CD4-positive, alpha-beta memory T cell (primary cell): Measurements from ENCODE around the gene CPVL. TPM values are rescaled to one million over a fixed set of nuclear protein-coding genes. Genes with fewer than 3 reads are reported as not detected.

ENCODE experiments used
- CTCF ChIA-PET: fragments of 350-600 bp; sonication (Branson Sonifier 250); formaldehyde crosslinking; loops from one replicate; lab custom pipeline; 2021; ENCODE audit warnings: inconsistent platforms; ENCODE audit not compliant: partially characterized antibody; lab: Charles Lee
- POLR2A ChIA-PET: fragments of 350-600 bp; sonication (Branson Sonifier 250); formaldehyde crosslinking; loops from one replicate; lab custom pipeline; 2021; ENCODE audit not compliant: partially characterized antibody; lab: Charles Lee
- DNase-seq, 5 donors: peaks; one replicate each; pipeline versions ENCODE4 v3.0.0 to v3.0.0-alpha.2; 2020 to 2022; ENCODE audit warnings: mixed read lengths in 1 of 5
- H3K27ac ChIP-seq: one replicate; pipeline ENCODE4 v1.7.0; 2013; ENCODE audit warnings: low read depth, low read length
- H3K27me3 ChIP-seq: 2 replicates; pipeline ENCODE4 v1.7.0; 2013; ENCODE audit warnings: mild to moderate bottlenecking, low read length, moderate library complexity; ENCODE audit not compliant: insufficient read depth
- H3K36me3 ChIP-seq: 2 replicates; pipeline ENCODE4 v1.7.0; 2013; ENCODE audit warnings: mild to moderate bottlenecking, low read length, moderate library complexity; ENCODE audit not compliant: insufficient read depth
- H3K4me1 ChIP-seq: 2 replicates; pipeline ENCODE4 v1.7.0; 2013; ENCODE audit warnings: mild to moderate bottlenecking, low read length, moderate library complexity; ENCODE audit not compliant: insufficient read depth
- H3K4me3 ChIP-seq, 2 donors: one replicate each; pipeline ENCODE4 v1.7.0; 2013; ENCODE audit warnings: low read length in 2 of 2, mild to moderate bottlenecking in 1 of 2
- H3K9me3 ChIP-seq, 2 donors: one replicate each; pipeline ENCODE4 v1.7.0; 2013; ENCODE audit warnings: low read length in 2 of 2, control low read depth in 1 of 2; ENCODE audit not compliant: control insufficient read depth in 1 of 2
- H3K27ac Mint-ChIP-seq, 7 donors: one replicate each; pipeline ENCODE4 v1.8.0; 2020 to 2021; ENCODE audit warnings: mixed read lengths in 7 of 7, mild to moderate bottlenecking in 6 of 7, inconsistent platforms in 3 of 7, moderate library complexity in 3 of 7
- H3K27me3 Mint-ChIP-seq, 2 donors: one replicate each; pipeline ENCODE4 v1.8.0; 2020 to 2021; ENCODE audit warnings: mixed read lengths in 2 of 2
- H3K36me3 Mint-ChIP-seq, 2 donors: one replicate each; pipeline ENCODE4 v1.8.0; 2020 to 2021; ENCODE audit warnings: mixed read lengths in 2 of 2, inconsistent platforms in 1 of 2, mild to moderate bottlenecking in 1 of 2
- H3K4me1 Mint-ChIP-seq, 4 donors: one replicate each; pipeline ENCODE4 v1.8.0; 2020 to 2021; ENCODE audit warnings: mixed read lengths in 4 of 4, mild to moderate bottlenecking in 1 of 4
- H3K4me3 Mint-ChIP-seq, 8 donors: one replicate each; pipeline ENCODE4 v1.8.0; 2020 to 2021; ENCODE audit warnings: mixed read lengths in 8 of 8, mild to moderate bottlenecking in 7 of 8, moderate library complexity in 6 of 8, inconsistent platforms in 3 of 8
- H3K9me3 Mint-ChIP-seq, 8 donors: one replicate each; pipeline ENCODE4 v1.8.0; 2020 to 2021; ENCODE audit warnings: mixed read lengths in 8 of 8, mild to moderate bottlenecking in 5 of 8, inconsistent platforms in 3 of 8, moderate library complexity in 1 of 8
- intact Hi-C: fragments of 100-400 bp; cut with micrococcal nuclease; formaldehyde crosslinking; loops from one replicate; pipeline ENCODE4 v1.15.1; 2023
- polyA plus RNA-seq, 2 donors: library from polyadenylated mRNA; unstranded; fragments of 300-500 nt; fragmentation: Illumina TruSeq; gene quantifications; one replicate each; pipeline ENCODE4 v1.2.3, GENCODE V29; 2021
- total RNA-seq, 2 experiments: library from RNA; stranded (reverse); gene quantifications; one replicate each; pipeline ENCODE4 v1.2.3, GENCODE V29; 2021

Gene CPVL
- total and polyA plus RNA-seq, 4 experiments from 2014 or later = 0.61 to 1.6 (median 1.3) TPM; not detected in 1

DNA sequence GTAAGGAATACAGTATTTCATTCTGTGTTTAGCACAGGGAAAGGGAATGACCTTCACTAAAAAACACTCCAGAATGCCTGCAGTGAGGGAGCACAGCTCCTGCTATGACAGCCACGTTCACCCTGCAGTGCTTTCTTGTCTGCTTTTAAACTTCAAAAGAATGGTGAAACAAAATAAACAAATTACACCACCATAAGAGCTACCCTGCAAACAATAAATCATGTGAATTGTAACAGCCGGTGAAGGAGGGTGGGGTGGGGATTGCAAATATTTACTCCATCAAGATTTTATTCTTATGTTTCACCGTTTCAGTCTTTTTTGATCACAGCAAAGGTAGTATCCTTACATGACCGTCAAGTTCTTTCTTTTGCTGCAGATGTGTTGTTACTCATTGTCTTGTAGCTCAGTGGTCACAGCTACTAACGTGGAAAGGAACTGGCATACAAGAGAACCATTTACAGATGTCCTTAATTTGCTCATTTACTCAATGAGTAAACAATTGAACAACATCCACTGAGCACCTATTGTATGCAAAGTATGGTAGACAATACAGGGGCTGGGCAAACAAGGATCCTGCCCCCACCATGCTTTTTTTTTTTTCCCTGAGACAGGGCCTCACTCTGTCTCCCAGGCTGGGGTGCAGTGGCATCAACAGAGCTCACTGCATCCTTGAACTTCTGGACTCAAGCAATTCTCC, 44.2 kb upstream of the CPVL start:
- Mint-ChIP-seq H3K36me3 (peaks cover 0 to 2% of the 10 kb centered on the region in 2 donors), H3K9me3 (peaks cover 0 to 3% (median 0%) of the 10 kb centered on the region in 8 donors), H3K27ac (no peak overlapping the region), H3K4me1 (peaks cover 3 to 11% (median 7%) of the 10 kb centered on the region in 4 donors), H3K27me3 (peaks cover 7 to 17% of the 10 kb centered on the region in 2 donors), H3K4me3 (no peak overlapping the region)
- Histone ChIP-seq H3K27ac (no peak overlapping the region), H3K36me3 (no peaks in the 10 kb centered on the region), H3K27me3 (no peaks in the 10 kb centered on the region), H3K4me1 (peaks cover 1% of the 10 kb centered on the region), H3K4me3 (no peak overlapping the region), H3K9me3 (no peaks in the 10 kb centered on the region)
- POLR2A ChIA-PET = no interaction called here
- DNase-seq = no peak
- intact Hi-C loops = no loop called here
- CTCF ChIA-PET = interaction anchor here (1.0 to 5.4 kb wide), 15 partner anchors 9 to 264 kb away, joined by 3 to 107 read pairs (median 4); no protein-coding TSS in a partner anchor

DNA sequence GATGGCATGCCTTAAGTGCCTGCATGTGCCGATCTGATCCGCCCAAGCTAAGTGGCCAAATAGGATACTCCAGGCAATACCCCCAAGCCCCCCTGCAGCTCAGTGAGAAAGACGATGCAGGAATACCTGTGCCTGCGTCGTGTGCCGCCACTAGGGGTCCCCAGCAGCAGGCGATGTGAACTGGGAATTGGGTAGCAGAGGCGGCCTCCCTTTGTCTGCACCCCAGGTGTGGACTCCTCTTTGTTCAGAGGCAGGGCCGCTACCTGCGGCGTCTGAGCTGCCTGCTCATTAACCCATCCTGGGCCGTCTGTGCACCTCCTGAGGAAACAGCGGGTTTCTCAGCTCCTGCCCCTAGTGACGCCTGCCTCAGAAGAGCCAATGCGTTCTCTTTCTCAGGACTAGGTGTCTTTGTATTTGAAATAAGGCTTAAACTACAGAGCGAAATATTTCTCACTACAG, 43.4 kb upstream of the CPVL start:
- no peak overlapping the region for H3K4me3 Mint-ChIP-seq
- POLR2A ChIA-PET = interaction anchor here (0.7 kb wide), 1 partner anchor 219 kb away, joined by 5 read pairs; no protein-coding TSS in a partner anchor

DNA sequence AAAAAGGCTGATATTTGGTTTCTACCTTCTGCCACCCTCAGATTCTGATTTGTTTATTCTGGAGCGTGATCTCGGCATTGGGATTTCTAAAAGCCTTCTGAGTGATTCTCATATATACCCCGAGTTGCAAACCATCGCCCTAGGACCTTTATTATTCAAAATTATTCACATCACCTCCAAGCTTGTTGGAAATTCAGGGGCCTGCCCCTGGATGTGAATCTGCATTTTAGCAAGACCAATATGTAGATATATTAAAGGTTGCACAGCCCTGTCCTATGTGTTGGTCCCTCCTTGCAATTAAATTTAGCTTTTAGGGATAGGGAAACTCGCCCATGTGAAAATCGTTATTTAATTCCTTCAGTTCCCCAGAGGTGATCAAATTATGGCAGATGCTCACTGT, 39.3 kb upstream of the CPVL start:
- ChIA-PET POLR2A (no interaction called here), CTCF (interaction anchor here (0.7 to 1.0 kb wide), 2 partner anchors 11 to 223 kb away, joined by 3 read pairs; no protein-coding TSS in a partner anchor)
- Mint-ChIP-seq H3K27me3 (peaks cover 2 to 6% of the 10 kb centered on the region in 2 donors), H3K27ac (no peak overlapping the region), H3K9me3 (peaks cover 0 to 2% (median 0%) of the 10 kb centered on the region in 8 donors), H3K4me1 (peaks cover 0 to 1% (median 0%) of the 10 kb centered on the region in 4 donors), H3K4me3 (no peak overlapping the region), H3K36me3 (no peaks in the 10 kb centered on the region)
- Histone ChIP-seq H3K4me3 (no peak overlapping the region), H3K27ac (no peak overlapping the region), H3K36me3 (no peaks in the 10 kb centered on the region), H3K9me3 (no peaks in the 10 kb centered on the region), H3K4me1 (no peaks in the 10 kb centered on the region), H3K27me3 (no peaks in the 10 kb centered on the region)
- intact Hi-C loops = no loop called here
- no peak for DNase-seq

More for the DNA sequence above, 43.4 kb upstream of the CPVL start:
- H3K27me3 Mint-ChIP-seq = peaks cover 5 to 14% of the 10 kb centered on the region in 2 donors
- H3K36me3 Mint-ChIP-seq = no peaks in the 10 kb centered on the region
- no peaks in the 10 kb centered on the region for H3K9me3 Mint-ChIP-seq
- CTCF ChIA-PET = interaction anchor here (1.0 to 5.4 kb wide), 16 partner anchors 8 to 263 kb away, joined by 3 to 107 read pairs (median 6); no protein-coding TSS in a partner anchor
- no peak overlapping the region for H3K27ac ChIP-seq
- H3K27ac Mint-ChIP-seq = no peak overlapping the region
- no peaks in the 10 kb centered on the region for H3K9me3 ChIP-seq
- H3K4me1 Mint-ChIP-seq = peaks cover 0 to 6% (median 4%) of the 10 kb centered on the region in 4 donors
- DNase-seq = peak; percentile 23 to 44 (median 32)
- no peaks in the 10 kb centered on the region for H3K36me3 ChIP-seq
- no peaks in the 10 kb centered on the region for H3K4me1 ChIP-seq
- intact Hi-C loops = loop anchor here (1.0 kb wide), 2 partner anchors 219 to 267 kb away; no protein-coding TSS in a partner anchor
- no peak overlapping the region for H3K4me3 ChIP-seq
- H3K27me3 ChIP-seq = no peaks in the 10 kb centered on the region

DNA sequence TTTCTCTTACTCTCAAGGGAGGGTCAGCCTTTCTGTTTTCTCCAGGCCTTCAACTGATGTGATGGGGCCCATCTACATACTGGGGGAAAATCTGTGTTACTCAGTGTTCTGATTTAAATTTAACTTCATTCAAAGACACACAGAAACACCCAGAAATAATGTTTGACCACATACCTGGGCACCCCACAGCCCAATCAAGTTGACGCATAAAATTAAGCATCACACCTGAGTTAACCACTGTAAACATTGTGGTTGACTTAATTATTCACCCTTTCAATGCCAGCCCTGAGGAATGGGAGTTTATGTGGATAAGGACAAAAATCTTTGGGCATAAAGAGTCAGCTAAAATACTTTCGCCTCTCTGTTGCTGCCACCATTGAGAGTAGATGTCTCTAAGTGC, 38.3 kb upstream of the CPVL start:
- no peaks in the 10 kb centered on the region for H3K36me3 ChIP-seq
- intact Hi-C loops = no loop called here
- Mint-ChIP-seq H3K27me3 (peaks cover under 1 to 5% of the 10 kb centered on the region in 2 donors), H3K4me3 (no peak overlapping the region), H3K4me1 (peaks cover 0 to under 1% (median 0%) of the 10 kb centered on the region in 4 donors), H3K36me3 (no peaks in the 10 kb centered on the region), H3K9me3 (peaks cover 0 to 2% (median 0%) of the 10 kb centered on the region in 8 donors), H3K27ac (no peak overlapping the region)
- no peaks in the 10 kb centered on the region for H3K27me3 ChIP-seq
- POLR2A ChIA-PET = no interaction called here
- no peak overlapping the region for H3K27ac ChIP-seq
- DNase-seq = no peak
- no peaks in the 10 kb centered on the region for H3K9me3 ChIP-seq
- no peaks in the 10 kb centered on the region for H3K4me1 ChIP-seq
- CTCF ChIA-PET = interaction anchor here (1.0 kb wide), 1 partner anchor 224 kb away, joined by 3 read pairs; no protein-coding TSS in a partner anchor
- H3K4me3 ChIP-seq = no peak overlapping the region

DNA sequence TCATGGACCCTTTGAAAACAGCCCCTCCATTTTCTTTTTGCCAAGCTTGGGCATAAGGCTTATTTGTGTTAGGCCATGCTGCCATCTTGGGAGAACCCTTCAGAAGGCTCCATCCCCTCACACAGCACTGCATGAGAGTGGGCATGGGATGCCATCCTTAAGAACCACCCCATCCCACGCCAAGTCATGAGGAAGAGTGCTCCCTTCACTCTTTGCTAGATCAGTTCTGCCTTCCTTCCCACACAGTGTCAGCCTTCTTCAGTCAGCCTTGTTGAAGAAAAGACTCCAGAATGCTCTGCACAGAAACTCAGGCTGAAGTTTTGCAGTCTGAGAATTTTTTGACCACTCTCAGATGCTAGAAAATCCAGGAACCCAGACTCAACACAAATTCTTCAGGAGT, 32.8 kb upstream of the CPVL start:
- intact Hi-C loops = no loop called here
- Mint-ChIP-seq H3K4me3 (no peak overlapping the region), H3K27me3 (peaks cover 0 to 1% of the 10 kb centered on the region in 2 donors), H3K27ac (no peak overlapping the region), H3K9me3 (no peaks in the 10 kb centered on the region), H3K36me3 (no peaks in the 10 kb centered on the region), H3K4me1 (peaks cover 4 to 8% (median 5%) of the 10 kb centered on the region in 4 donors)
- H3K4me3 ChIP-seq = no peak overlapping the region
- H3K27me3 ChIP-seq = no peaks in the 10 kb centered on the region
- no peak overlapping the region for H3K27ac ChIP-seq
- no peaks in the 10 kb centered on the region for H3K4me1 ChIP-seq
- DNase-seq = no peak
- H3K36me3 ChIP-seq = no peaks in the 10 kb centered on the region
- CTCF ChIA-PET = no interaction called here
- no peaks in the 10 kb centered on the region for H3K9me3 ChIP-seq
- POLR2A ChIA-PET = no interaction called here

DNA sequence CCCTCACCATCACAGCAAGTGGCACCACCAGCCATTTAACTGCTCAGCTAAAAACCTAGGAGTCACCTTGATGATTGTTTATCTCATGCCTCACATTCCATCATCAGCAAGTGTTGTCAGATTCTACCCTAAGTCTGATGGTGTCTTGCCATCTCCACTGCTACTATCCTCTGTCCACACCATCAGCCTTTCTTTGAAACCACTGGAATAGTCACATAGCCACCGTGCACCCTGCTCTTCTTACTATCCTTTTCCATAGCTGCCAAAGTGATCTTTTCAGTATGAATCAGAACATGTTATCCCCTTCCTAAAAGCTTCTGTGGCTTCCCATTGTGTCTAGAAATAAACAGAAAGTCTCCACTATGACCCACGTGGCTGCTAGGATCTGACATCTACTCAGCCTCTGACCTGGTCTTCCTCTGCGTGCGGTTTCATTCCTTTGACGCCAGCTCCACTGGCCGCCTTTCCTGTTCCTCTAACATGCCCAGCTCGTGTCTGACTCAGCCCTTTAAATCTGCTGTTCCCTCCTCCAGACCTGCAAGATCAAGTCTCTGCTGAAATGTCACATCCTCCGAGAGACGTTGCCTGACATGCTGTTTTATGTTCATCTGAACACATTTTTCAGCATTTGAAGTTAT, 31.7 kb upstream of the CPVL start:
- Mint-ChIP-seq H3K27me3 (peaks cover 0 to 1% of the 10 kb centered on the region in 2 donors), H3K9me3 (no peaks in the 10 kb centered on the region), H3K27ac (no peak overlapping the region), H3K36me3 (no peaks in the 10 kb centered on the region), H3K4me1 (peaks cover 4 to 8% (median 5%) of the 10 kb centered on the region in 4 donors), H3K4me3 (peak overlapping the region in 1 of 8 donors; percentile 32)
- no peak for DNase-seq
- CTCF ChIA-PET = interaction anchor here (2.6 kb wide), 1 partner anchor 12 kb away, joined by 9 read pairs; no protein-coding TSS in a partner anchor
- Histone ChIP-seq H3K9me3 (no peaks in the 10 kb centered on the region), H3K4me1 (no peaks in the 10 kb centered on the region), H3K36me3 (no peaks in the 10 kb centered on the region), H3K4me3 (no peak overlapping the region), H3K27ac (no peak overlapping the region), H3K27me3 (no peaks in the 10 kb centered on the region)
- intact Hi-C loops = no loop called here
- POLR2A ChIA-PET = no interaction called here

DNA sequence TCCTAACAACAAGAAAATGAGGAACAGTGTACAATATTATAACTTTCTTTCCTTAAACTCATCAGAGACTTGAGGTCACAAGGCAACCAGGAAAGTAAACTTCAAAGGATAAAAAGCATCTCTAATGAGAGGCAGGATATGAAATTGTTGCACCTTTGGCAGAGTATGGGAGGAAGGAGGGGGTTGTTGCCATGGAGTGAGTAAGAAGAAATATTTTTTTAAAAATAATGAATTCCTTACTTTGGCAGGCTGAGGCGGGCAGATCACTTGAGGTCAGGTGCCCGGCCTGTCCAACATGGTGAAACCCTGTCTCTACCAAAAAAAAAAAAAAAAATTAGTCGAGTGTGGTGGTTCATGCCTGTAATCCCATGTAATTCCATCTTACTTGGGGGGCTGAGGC, 27.1 kb upstream of the CPVL start:
- DNase-seq = no peak
- Mint-ChIP-seq H3K4me1 (peaks cover 4 to 7% (median 5%) of the 10 kb centered on the region in 4 donors), H3K4me3 (no peak overlapping the region), H3K36me3 (no peaks in the 10 kb centered on the region), H3K9me3 (no peaks in the 10 kb centered on the region), H3K27me3 (peaks cover 1 to 7% of the 10 kb centered on the region in 2 donors), H3K27ac (no peak overlapping the region)
- ChIA-PET CTCF (interaction anchor here (1.0 to 1.2 kb wide), 2 partner anchors 10 to 15 kb away, joined by 3 to 4 read pairs; no protein-coding TSS in a partner anchor), POLR2A (no interaction called here)
- Histone ChIP-seq H3K36me3 (no peaks in the 10 kb centered on the region), H3K27me3 (no peaks in the 10 kb centered on the region), H3K4me3 (no peak overlapping the region), H3K27ac (no peak overlapping the region), H3K4me1 (no peaks in the 10 kb centered on the region), H3K9me3 (no peaks in the 10 kb centered on the region)
- intact Hi-C loops = no loop called here
